ENCODE data around the gene DEDD.
A peak's percentile ranks its signal among the peaks of the same experiment; 100 is the strongest.

Gene DEDD

GRCh38 chr1:161132410-161133219, at the start of gene DEDD:
Gene DEDD (minus strand): TSS chr1:161132667. CDS start chr1:161124462, 8,205 bp downstream.
- Histone ChIP-seq H3K4me1 (ENCODE audit: insufficient read depth, low read length) (peaks cover 23% of the 10 kb centered on the region), H3K27me3 (ENCODE audit: insufficient read depth, low read length) (no peaks in the 10 kb centered on the region), H3K9me3 (ENCODE audit: low read length) (no peaks in the 10 kb centered on the region), H3K4me3 (ENCODE audit: low read length) (peak within 1 kb of the TSS; percentile 80), H2AFZ (ENCODE audit: low read depth, low read length) (peak within 1 kb of the TSS; percentile 48), H3K36me3 (ENCODE audit: insufficient read depth, low read length) (peaks cover 23% of the 10 kb centered on the region)

- H3K4me1 ChIP-seq (ENCODE audit: insufficient read depth, low read length) = peaks cover 2% of the 10 kb centered on the region
- no peak overlapping the region for H2AFZ ChIP-seq (ENCODE audit: low read depth, low read length)
- H3K9me3 ChIP-seq (ENCODE audit: low read length) = no peaks in the 10 kb centered on the region
- H3K36me3 ChIP-seq (ENCODE audit: insufficient read depth, low read length) = no peaks in the 10 kb centered on the region
- no peaks in the 10 kb centered on the region for H3K27me3 ChIP-seq (ENCODE audit: insufficient read depth, low read length)
- no peak overlapping the region for H3K4me3 ChIP-seq (ENCODE audit: low read length)
These were observed 49.7 kb upstream of the DEDD start for GRCh38 chr1:161182214-161182613.

- H3K27me3 ChIP-seq (ENCODE audit: insufficient read depth, low read length) = no peaks in the 10 kb centered on the region
- no peak overlapping the region for H3K4me3 ChIP-seq (ENCODE audit: low read length)
- no peaks in the 10 kb centered on the region for H3K9me3 ChIP-seq (ENCODE audit: low read length)
- H3K36me3 ChIP-seq (ENCODE audit: insufficient read depth, low read length) = peaks cover 4% of the 10 kb centered on the region
- no peak overlapping the region for H2AFZ ChIP-seq (ENCODE audit: low read depth, low read length)
- H3K4me1 ChIP-seq (ENCODE audit: insufficient read depth, low read length) = peaks cover 12% of the 10 kb centered on the region
These were observed 48.2 kb upstream of the DEDD start for GRCh38 chr1:161180639-161181038.

DNA sequence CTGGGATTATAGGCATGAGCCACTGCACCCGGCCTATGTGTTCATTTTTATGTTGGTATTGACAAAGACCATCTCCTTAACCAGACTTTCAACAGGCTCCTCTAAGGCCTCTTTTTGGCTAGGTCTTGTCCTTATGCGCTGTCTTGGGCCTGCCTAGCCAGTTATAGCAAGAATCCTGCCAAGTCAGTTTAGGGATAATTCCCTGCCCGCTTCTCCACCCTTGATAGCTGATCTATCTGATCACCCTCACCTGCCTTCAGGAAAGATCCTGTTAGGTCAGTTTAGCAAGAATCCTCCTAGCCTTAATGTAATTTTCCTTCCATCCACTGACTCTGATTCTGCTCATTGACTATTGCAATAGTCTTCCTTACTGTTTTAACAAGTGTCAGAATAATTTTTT, 47.2 kb upstream of the DEDD start:
- Histone ChIP-seq H3K4me3 (ENCODE audit: low read length) (no peak overlapping the region), H3K27me3 (ENCODE audit: insufficient read depth, low read length) (no peaks in the 10 kb centered on the region), H2AFZ (ENCODE audit: low read depth, low read length) (no peak overlapping the region), H3K4me1 (ENCODE audit: insufficient read depth, low read length) (peaks cover 12% of the 10 kb centered on the region), H3K36me3 (ENCODE audit: insufficient read depth, low read length) (peaks cover 13% of the 10 kb centered on the region), H3K9me3 (ENCODE audit: low read length) (no peaks in the 10 kb centered on the region)

DNA sequence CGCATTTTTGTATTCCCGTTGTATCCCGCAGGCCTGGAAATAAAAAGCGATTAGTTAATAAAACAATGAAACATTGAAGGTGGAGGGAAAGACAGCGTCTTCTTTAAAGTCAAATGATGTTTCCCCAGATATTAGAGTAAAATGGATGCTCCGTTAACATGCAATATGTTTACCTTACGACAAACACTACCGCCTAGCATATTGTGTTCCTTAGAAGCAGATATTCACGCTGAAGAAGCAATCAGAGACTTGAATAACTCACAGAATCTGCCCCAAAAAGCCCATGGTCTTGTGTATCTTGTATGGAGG, 45.4 kb upstream of the DEDD start:
- Histone ChIP-seq H3K36me3 (ENCODE audit: insufficient read depth, low read length) (peaks cover 27% of the 10 kb centered on the region), H2AFZ (ENCODE audit: low read depth, low read length) (peak overlapping the region; percentile 57), H3K4me3 (ENCODE audit: low read length) (peak overlapping the region; percentile 66), H3K4me1 (ENCODE audit: insufficient read depth, low read length) (peaks cover 12% of the 10 kb centered on the region), H3K27me3 (ENCODE audit: insufficient read depth, low read length) (no peaks in the 10 kb centered on the region), H3K9me3 (ENCODE audit: low read length) (no peaks in the 10 kb centered on the region)

GRCh38 chr1:161177112-161177935, 44.9 kb upstream of the DEDD start, which contains the start of gene B4GALT3:
Gene B4GALT3 (minus strand): TSS chr1:161177507. CDS start chr1:161176060, 1,447 bp downstream.
- H3K4me1 ChIP-seq (ENCODE audit: insufficient read depth, low read length) = peaks cover 12% of the 10 kb centered on the region
- peak within 1 kb of the TSS; percentile 66 for H3K4me3 ChIP-seq (ENCODE audit: low read length)
- H3K27me3 ChIP-seq (ENCODE audit: insufficient read depth, low read length) = no peaks in the 10 kb centered on the region
- H2AFZ ChIP-seq (ENCODE audit: low read depth, low read length) = peak within 1 kb of the TSS; percentile 57
- no peaks in the 10 kb centered on the region for H3K9me3 ChIP-seq (ENCODE audit: low read length)
- peaks cover 31% of the 10 kb centered on the region for H3K36me3 ChIP-seq (ENCODE audit: insufficient read depth, low read length)

DNA sequence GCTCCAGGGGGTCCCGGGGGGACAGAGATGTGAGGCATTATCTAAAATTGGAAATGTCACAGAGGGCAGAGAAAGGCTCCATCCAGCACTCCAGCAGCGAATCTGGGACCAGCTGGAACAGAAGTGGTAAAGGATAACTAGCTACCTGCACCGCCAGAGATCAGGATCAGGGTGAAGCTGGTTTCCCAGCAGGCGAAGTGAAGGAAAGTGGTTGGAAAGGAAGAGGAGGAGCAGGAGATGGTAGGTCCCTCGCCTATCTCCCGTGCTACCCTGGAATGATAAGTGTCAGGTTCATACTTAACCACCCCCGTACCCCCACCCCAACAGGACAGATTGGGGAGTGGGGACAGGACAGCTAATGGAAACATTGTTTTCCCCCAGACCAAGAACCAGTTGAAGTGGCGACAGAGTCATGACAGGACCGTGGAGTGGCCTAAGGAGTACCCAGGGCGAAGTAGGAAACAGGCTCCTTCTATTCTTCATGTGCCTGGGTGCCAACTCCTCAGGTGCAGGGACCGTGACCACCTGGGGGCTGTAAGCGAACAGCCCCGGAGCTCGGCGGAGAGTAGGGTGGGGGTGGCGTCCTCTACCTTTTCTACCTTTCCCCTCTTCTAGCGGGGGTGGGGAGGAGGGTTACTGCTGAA, 44.1 kb upstream of the DEDD start:
- peaks cover 12% of the 10 kb centered on the region for H3K4me1 ChIP-seq (ENCODE audit: insufficient read depth, low read length)
- H3K9me3 ChIP-seq (ENCODE audit: low read length) = no peaks in the 10 kb centered on the region
- H3K27me3 ChIP-seq (ENCODE audit: insufficient read depth, low read length) = no peaks in the 10 kb centered on the region
- H3K36me3 ChIP-seq (ENCODE audit: insufficient read depth, low read length) = peaks cover 38% of the 10 kb centered on the region
- peak overlapping the region; percentile 66 for H3K4me3 ChIP-seq (ENCODE audit: low read length)
- peak overlapping the region; percentile 57 for H2AFZ ChIP-seq (ENCODE audit: low read depth, low read length)

- Histone ChIP-seq H3K36me3 (ENCODE audit: insufficient read depth, low read length) (peaks cover 45% of the 10 kb centered on the region), H2AFZ (ENCODE audit: low read depth, low read length) (no peak overlapping the region), H3K4me1 (ENCODE audit: insufficient read depth, low read length) (peaks cover 12% of the 10 kb centered on the region), H3K27me3 (ENCODE audit: insufficient read depth, low read length) (no peaks in the 10 kb centered on the region), H3K4me3 (ENCODE audit: low read length) (peak overlapping the region; percentile 66), H3K9me3 (ENCODE audit: low read length) (no peaks in the 10 kb centered on the region)
These were observed 43.4 kb upstream of the DEDD start for GRCh38 chr1:161175771-161176453.

DNA sequence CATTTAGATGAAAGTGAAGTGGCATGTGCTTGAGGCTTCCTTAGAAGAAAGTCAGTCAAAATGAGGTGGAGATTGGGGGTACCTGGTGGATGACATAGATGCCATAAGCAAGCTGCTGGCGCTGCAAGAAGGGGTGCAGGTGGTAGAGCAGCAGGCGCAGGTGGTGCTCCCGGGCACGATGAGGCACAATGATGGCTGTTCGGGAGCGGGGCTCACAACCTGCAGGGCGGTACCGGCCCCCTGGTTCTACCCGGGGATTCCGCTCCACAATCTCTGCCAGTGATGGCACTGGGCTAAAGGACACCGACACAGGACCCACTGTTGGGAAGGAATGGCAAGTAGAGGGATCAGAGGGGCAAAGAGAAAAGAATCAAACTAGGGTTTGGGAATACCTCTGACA, 42.4 kb upstream of the DEDD start:
- Histone ChIP-seq H3K36me3 (ENCODE audit: insufficient read depth, low read length) (peaks cover 52% of the 10 kb centered on the region), H3K27me3 (ENCODE audit: insufficient read depth, low read length) (no peaks in the 10 kb centered on the region), H3K4me3 (ENCODE audit: low read length) (no peak overlapping the region), H2AFZ (ENCODE audit: low read depth, low read length) (no peak overlapping the region), H3K9me3 (ENCODE audit: low read length) (no peaks in the 10 kb centered on the region), H3K4me1 (ENCODE audit: insufficient read depth, low read length) (peaks cover 12% of the 10 kb centered on the region)

DNA sequence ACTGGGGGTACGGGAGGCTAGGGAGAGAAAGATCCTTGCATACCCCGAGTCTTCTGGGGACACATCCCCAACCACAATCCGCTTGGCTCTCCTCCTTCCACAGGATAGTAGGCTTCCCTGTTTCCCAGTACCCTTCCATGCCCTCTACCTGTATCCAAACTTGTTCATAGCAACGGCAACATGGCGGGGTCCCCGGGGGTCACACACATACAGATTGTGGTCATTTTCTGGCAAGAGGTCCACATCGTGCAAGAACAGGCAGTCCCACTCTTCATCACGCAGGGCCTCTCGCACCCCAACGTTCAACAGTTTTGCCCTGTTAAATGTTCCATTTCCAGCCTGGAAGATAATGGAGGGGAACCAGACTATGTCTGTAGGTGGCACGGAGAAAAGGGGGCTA, 41.2 kb upstream of the DEDD start:
- Histone ChIP-seq H3K9me3 (ENCODE audit: low read length) (no peaks in the 10 kb centered on the region), H3K4me1 (ENCODE audit: insufficient read depth, low read length) (peaks cover 12% of the 10 kb centered on the region), H2AFZ (ENCODE audit: low read depth, low read length) (no peak overlapping the region), H3K36me3 (ENCODE audit: insufficient read depth, low read length) (peaks cover 63% of the 10 kb centered on the region), H3K4me3 (ENCODE audit: low read length) (no peak overlapping the region), H3K27me3 (ENCODE audit: insufficient read depth, low read length) (no peaks in the 10 kb centered on the region)

- no peak overlapping the region for H2AFZ ChIP-seq (ENCODE audit: low read depth, low read length)
- H3K27me3 ChIP-seq (ENCODE audit: insufficient read depth, low read length) = no peaks in the 10 kb centered on the region
- H3K4me3 ChIP-seq (ENCODE audit: low read length) = no peak overlapping the region
- H3K4me1 ChIP-seq (ENCODE audit: insufficient read depth, low read length) = peaks cover 12% of the 10 kb centered on the region
- no peaks in the 10 kb centered on the region for H3K9me3 ChIP-seq (ENCODE audit: low read length)
- peaks cover 63% of the 10 kb centered on the region for H3K36me3 ChIP-seq (ENCODE audit: insufficient read depth, low read length)
These were observed 40.4 kb upstream of the DEDD start for GRCh38 chr1:161172776-161173376.

DNA sequence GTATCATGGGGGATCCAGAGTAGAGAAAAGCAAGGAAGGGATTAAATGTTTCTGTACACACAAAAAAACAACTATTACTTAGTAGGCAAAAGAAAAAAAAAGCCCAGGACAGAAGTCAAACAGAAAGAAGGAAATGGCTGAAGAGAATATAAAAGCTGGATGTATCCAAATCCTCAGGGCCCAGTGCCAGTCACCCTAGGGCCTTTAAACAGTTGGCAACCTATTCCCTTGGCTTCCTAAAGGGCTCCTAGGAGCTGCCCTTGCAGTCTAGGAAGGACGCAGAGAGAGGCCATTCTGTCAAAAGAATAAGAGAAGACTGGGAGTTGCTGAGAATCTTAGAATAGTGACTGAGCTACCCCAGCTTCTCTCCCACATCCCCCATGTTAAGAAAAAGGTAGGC, 39.9 kb upstream of the DEDD start:
- H3K4me3 ChIP-seq (ENCODE audit: low read length) = no peak overlapping the region
- H3K9me3 ChIP-seq (ENCODE audit: low read length) = no peaks in the 10 kb centered on the region
- peaks cover 10% of the 10 kb centered on the region for H3K4me1 ChIP-seq (ENCODE audit: insufficient read depth, low read length)
- no peaks in the 10 kb centered on the region for H3K27me3 ChIP-seq (ENCODE audit: insufficient read depth, low read length)
- no peak overlapping the region for H2AFZ ChIP-seq (ENCODE audit: low read depth, low read length)
- H3K36me3 ChIP-seq (ENCODE audit: insufficient read depth, low read length) = peaks cover 63% of the 10 kb centered on the region
